Naive thymus-derived CD8-positive, alpha-beta T cell (primary cell): Measurements from ENCODE around the gene EVI2B. TPM values are rescaled to one million over a fixed set of nuclear protein-coding genes. Genes with fewer than 3 reads are reported as not detected.

ENCODE experiments used
- ATAC-seq, 2 donors: fragments of 150-1000 bp; cut with Tn5 transposase in 1 of 2; sonication (Bioruptor Pico), chemical (Tn5 transposase) in 1 of 2; 1 replicate in 1 of 2; 2 replicates in 1 of 2; pipeline ENCODE4 v1.10.0; 2021; ENCODE audit warnings: mild to moderate bottlenecking in 2 of 2, moderate library complexity in 2 of 2
- POLR2A ChIA-PET: fragments of 350-600 bp; sonication (Branson Sonifier 250); formaldehyde crosslinking; loops from one replicate; lab custom pipeline; 2021; ENCODE audit warnings: antibody characterized with exemption; lab: Charles Lee
- DNase-seq, 10 donors: peaks; one replicate each; pipeline versions ENCODE4 v3.0.0 to v3.0.0-alpha.2; 2020 to 2022
- H3K27ac Mint-ChIP-seq, 10 donors: one replicate each; pipeline ENCODE4 v1.8.0; 2020 to 2022; ENCODE audit warnings: mild to moderate bottlenecking in 10 of 10, mixed read lengths in 10 of 10, moderate library complexity in 4 of 10, inconsistent platforms in 1 of 10
- H3K27me3 Mint-ChIP-seq, 5 donors: one replicate each; pipeline ENCODE4 v1.8.0; 2021 to 2022; ENCODE audit warnings: mixed read lengths in 5 of 5
- H3K36me3 Mint-ChIP-seq, 3 donors: one replicate each; pipeline ENCODE4 v1.8.0; 2020 to 2022; ENCODE audit warnings: mixed read lengths in 3 of 3, mild to moderate bottlenecking in 2 of 3, inconsistent platforms in 1 of 3
- H3K4me1 Mint-ChIP-seq, 4 donors: one replicate each; pipeline ENCODE4 v1.8.0; 2021 to 2022; ENCODE audit warnings: mixed read lengths in 4 of 4
- H3K4me3 Mint-ChIP-seq, 10 donors: one replicate each; pipeline ENCODE4 v1.8.0; 2020 to 2022; ENCODE audit warnings: mild to moderate bottlenecking in 10 of 10, mixed read lengths in 10 of 10, moderate library complexity in 6 of 10, inconsistent platforms in 1 of 10
- H3K9me3 Mint-ChIP-seq, 9 donors: one replicate each; pipeline ENCODE4 v1.8.0; 2020 to 2022; ENCODE audit warnings: mixed read lengths in 9 of 9, mild to moderate bottlenecking in 3 of 9, inconsistent platforms in 1 of 9, moderate library complexity in 1 of 9
- polyA plus RNA-seq, 3 donors: library from polyadenylated mRNA; unstranded; fragments of 300-500 nt; fragmentation: Illumina TruSeq; gene quantifications; one replicate each; pipeline ENCODE4 v1.2.3, GENCODE V29; 2021
- total RNA-seq, 8 experiments: library from RNA in 2 of 8; stranded (reverse) in 2 of 8; gene quantifications; one replicate each; pipeline ENCODE4 v1.2.3 and lab custom pipeline; 2021 to 2026

The EVI2B gene
- total and polyA plus RNA-seq, 5 experiments from 2014 or later, result 69.5 to 159 (median 82.1) TPM

GRCh38 chr17:31309556-31309955 is 4.3 kb downstream of the EVI2B start:
- peak in 3 of 10 donors; percentile 47 to 52 (median 48) for DNase-seq
- Mint-ChIP-seq H3K4me1 (peaks cover 19 to 69% (median 59%) of the 10 kb centered on the region in 4 donors), H3K27me3 (no peaks in the 10 kb centered on the region), H3K27ac (peak overlapping the region; percentile 94 to 99 (median 98)), H3K4me3 (peak overlapping the region; percentile 79 to 98 (median 94)), H3K36me3 (peaks cover 12 to 24% (median 18%) of the 10 kb centered on the region in 3 donors), H3K9me3 (peaks cover 0 to 9% (median 4%) of the 10 kb centered on the region in 9 donors)
- POLR2A ChIA-PET, result interaction anchor here (0.9 to 5.0 kb wide), 3 partner anchors 11 to 93 kb away, joined by 3 to 90 read pairs (median 5); partner anchors contain the start of gene EVI2A
- peak in 1 of 2 donors; percentile 26 for ATAC-seq

DNA sequence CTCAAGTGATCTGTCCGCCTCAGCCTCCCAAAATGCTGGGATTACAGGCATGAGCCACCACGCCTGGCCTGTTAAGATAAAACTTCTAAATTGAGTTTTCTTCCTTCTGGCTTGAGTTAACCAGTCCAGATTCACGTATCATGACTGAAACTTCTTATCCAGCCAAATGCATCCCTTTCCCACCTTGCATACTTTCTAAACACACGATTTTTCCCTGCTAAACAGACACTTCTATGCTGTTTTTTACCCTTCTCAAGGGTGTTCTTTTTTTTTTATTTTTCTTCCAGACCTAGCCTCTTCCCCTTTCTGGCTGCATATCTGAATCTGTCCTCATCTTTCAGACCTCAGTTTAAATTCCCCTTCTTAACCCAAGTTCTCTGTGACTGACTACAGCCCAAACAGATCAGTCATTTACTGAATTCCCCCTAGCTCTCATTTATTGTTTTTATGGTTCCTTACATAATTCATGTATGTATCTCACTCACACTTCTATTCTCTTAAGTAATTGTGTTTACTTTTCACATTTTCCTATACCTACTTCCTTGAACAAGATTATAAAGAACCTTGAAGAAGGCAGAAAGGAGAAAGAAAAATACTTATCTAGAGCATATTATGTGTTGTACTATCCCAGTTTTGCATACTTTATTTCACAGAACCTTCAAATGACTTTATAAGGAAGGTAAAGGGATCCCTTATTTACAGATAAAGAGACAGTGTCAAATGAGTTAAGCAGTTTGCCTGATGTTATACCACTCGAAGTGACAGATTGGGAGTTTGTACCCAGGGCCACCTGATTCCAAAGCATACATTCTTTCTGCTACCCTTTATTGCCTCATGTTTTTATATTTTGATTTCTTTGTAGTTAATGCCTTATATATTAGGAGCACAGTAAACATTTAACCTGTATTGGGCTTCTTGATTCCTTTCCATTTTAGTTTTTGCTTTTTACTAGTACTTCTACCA is 5.2 kb downstream of the EVI2B start:
- H3K27ac Mint-ChIP-seq, result peak overlapping the region; percentile 94 to 99 (median 98)
- peaks cover 0 to 17% (median 4%) of the 10 kb centered on the region in 9 donors for H3K9me3 Mint-ChIP-seq
- POLR2A ChIA-PET, result interaction anchor here (0.7 to 5.0 kb wide), 4 partner anchors 12 to 22 kb away, joined by 3 to 90 read pairs (median 4); partner anchors contain the start of gene EVI2A

GRCh38 chr17:31307640-31308039 is 6.2 kb downstream of the EVI2B start:
- Mint-ChIP-seq H3K4me1 (peaks cover 21 to 81% (median 67%) of the 10 kb centered on the region in 4 donors), H3K36me3 (peaks cover 26 to 43% (median 36%) of the 10 kb centered on the region in 3 donors), H3K9me3 (peaks cover 0 to 17% (median 5%) of the 10 kb centered on the region in 9 donors), H3K27ac (peak overlapping the region; percentile 94 to 99 (median 98)), H3K4me3 (peak overlapping the region; percentile 79 to 98 (median 94)), H3K27me3 (no peaks in the 10 kb centered on the region)
- POLR2A ChIA-PET, result interaction anchor here (0.6 to 2.5 kb wide), 5 partner anchors 9 to 347 kb away, joined by 3 to 10 read pairs (median 6); partner anchors contain the start of gene EVI2A
- DNase-seq, result no peak
- no peak for ATAC-seq

More for the DNA sequence above, 5.2 kb downstream of the EVI2B start:
- Mint-ChIP-seq H3K27me3 (no peaks in the 10 kb centered on the region), H3K36me3 (peaks cover 21 to 33% (median 26%) of the 10 kb centered on the region in 3 donors), H3K4me3 (peak overlapping the region; percentile 79 to 98 (median 94)), H3K4me1 (peaks cover 21 to 71% (median 62%) of the 10 kb centered on the region in 4 donors)
- DNase-seq (no peak), ATAC-seq (peak; percentile 11 to 31)

GRCh38 chr17:31299624-31300023 is 14.2 kb downstream of the EVI2B start:
- POLR2A ChIA-PET, result no interaction called here
- peaks cover 6 to 51% (median 42%) of the 10 kb centered on the region in 4 donors for H3K4me1 Mint-ChIP-seq
- no peaks in the 10 kb centered on the region for H3K27me3 Mint-ChIP-seq

GRCh38 chr17:31297090-31297489 is 16.8 kb downstream of the EVI2B start, which contains the start of gene OMG:
TSS of gene OMG (minus strand) at chr17:31297239. CDS start at chr17:31296331, 908 bp downstream.
- Mint-ChIP-seq H3K9me3 (no peaks in the 10 kb centered on the region), H3K36me3 (no peaks in the 10 kb centered on the region), H3K27ac (no peak within 1 kb of the TSS), H3K4me3 (no peak within 1 kb of the TSS), H3K27me3 (no peaks in the 10 kb centered on the region), H3K4me1 (peaks cover 4 to 30% (median 27%) of the 10 kb centered on the region in 4 donors)
- POLR2A ChIA-PET, result no interaction called here
- no peak for DNase-seq
- no peak for ATAC-seq

More at GRCh38 chr17:31299624-31300023, 14.2 kb downstream of the EVI2B start:
- Mint-ChIP-seq H3K27ac (peak overlapping the region in 5 of 10 donors; percentile 4 to 74 (median 63)), H3K4me3 (no peak overlapping the region), H3K36me3 (peaks cover 17 to 23% (median 22%) of the 10 kb centered on the region in 3 donors), H3K9me3 (peaks cover 0 to 9% (median 2%) of the 10 kb centered on the region in 9 donors)
- DNase-seq, result no peak
- ATAC-seq, result no peak

DNA sequence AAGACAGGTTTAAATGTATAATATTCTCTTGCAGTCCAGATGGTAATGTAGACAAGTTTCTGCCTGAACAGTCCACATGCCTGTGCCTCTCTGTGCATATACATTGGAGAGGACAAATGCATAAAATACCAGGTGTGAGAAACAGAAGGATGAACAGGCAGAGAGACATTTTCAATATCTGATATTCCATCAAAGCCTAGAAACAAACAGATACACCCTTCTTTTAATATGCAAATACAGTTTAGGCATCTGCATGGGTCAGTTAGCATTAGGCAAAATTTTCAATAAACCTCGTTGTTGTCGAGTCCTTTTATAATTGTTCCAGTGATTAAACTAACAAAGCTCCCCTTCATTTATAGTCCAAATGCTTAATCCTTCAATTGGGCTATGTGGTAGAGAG is 17.7 kb downstream of the EVI2B start:
- DNase-seq (no peak), ATAC-seq (no peak)
- POLR2A ChIA-PET, result no interaction called here
- no peaks in the 10 kb centered on the region for H3K36me3 Mint-ChIP-seq
- no peak overlapping the region for H3K27ac Mint-ChIP-seq
- no peaks in the 10 kb centered on the region for H3K27me3 Mint-ChIP-seq
- H3K9me3 Mint-ChIP-seq, result no peaks in the 10 kb centered on the region
- H3K4me3 Mint-ChIP-seq, result no peak overlapping the region
- peaks cover 4 to 23% (median 18%) of the 10 kb centered on the region in 4 donors for H3K4me1 Mint-ChIP-seq

DNA sequence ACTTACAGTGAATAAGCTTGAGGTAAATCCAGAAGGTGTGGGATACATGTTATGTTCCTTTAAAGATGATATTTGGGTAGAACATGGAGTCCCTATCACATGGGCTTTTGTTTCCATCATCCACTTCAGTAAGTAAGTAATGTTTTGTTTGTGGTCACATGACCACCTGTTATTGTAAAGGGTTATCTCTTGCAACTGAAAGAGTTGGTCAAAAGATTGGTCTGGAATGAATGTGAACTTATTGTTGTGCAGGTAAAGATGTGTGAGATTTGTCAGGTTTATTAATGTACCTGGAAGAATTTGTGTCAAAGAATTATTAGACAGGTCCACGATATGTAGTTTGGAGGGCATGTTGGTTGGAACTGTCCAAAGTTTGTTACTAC is 18.4 kb downstream of the EVI2B start:
- Mint-ChIP-seq H3K27me3 (no peaks in the 10 kb centered on the region), H3K36me3 (no peaks in the 10 kb centered on the region), H3K9me3 (no peaks in the 10 kb centered on the region), H3K27ac (no peak overlapping the region), H3K4me1 (peaks cover 3 to 19% (median 13%) of the 10 kb centered on the region in 4 donors), H3K4me3 (no peak overlapping the region)
- DNase-seq (no peak), ATAC-seq (no peak)
- POLR2A ChIA-PET, result interaction anchor here (1.3 kb wide), 1 partner anchor 15 kb away, joined by 3 read pairs; no protein-coding TSS in a partner anchor

GRCh38 chr17:31294820-31295488 is 18.9 kb downstream of the EVI2B start:
- Mint-ChIP-seq H3K27me3 (no peaks in the 10 kb centered on the region), H3K4me1 (peaks cover 7 to 19% (median 16%) of the 10 kb centered on the region in 4 donors), H3K36me3 (no peaks in the 10 kb centered on the region), H3K4me3 (no peak overlapping the region), H3K27ac (no peak overlapping the region), H3K9me3 (no peaks in the 10 kb centered on the region)
- ATAC-seq (no peak), DNase-seq (no peak)
- POLR2A ChIA-PET, result interaction anchor here (1.3 kb wide), 1 partner anchor 15 kb away, joined by 3 read pairs; no protein-coding TSS in a partner anchor

DNA sequence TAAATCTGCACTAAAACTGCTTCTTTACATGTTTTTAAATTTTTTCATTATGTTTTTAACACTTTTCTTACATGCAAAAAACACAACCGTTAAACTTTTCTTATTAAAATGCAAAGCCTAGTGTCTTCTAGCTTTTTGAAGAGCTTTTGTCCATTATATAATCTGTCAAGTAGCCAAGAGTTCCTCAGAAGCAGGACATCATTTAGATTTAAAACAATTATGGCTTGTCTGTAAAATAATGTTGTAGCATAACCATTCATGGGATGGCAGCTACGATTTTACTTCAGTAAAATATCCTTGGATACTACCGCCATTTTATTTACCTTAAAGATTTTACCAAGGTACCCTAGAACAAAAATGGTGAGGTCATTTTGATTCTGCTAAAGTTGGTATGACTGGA is 19.6 kb downstream of the EVI2B start:
- DNase-seq (no peak), ATAC-seq (no peak)
- H3K4me3 Mint-ChIP-seq, result no peak overlapping the region
- no peaks in the 10 kb centered on the region for H3K27me3 Mint-ChIP-seq
- peaks cover 5 to 19% (median 11%) of the 10 kb centered on the region in 4 donors for H3K4me1 Mint-ChIP-seq
- POLR2A ChIA-PET, result no interaction called here
- H3K27ac Mint-ChIP-seq, result no peak overlapping the region
- H3K9me3 Mint-ChIP-seq, result no peaks in the 10 kb centered on the region
- no peaks in the 10 kb centered on the region for H3K36me3 Mint-ChIP-seq

DNA sequence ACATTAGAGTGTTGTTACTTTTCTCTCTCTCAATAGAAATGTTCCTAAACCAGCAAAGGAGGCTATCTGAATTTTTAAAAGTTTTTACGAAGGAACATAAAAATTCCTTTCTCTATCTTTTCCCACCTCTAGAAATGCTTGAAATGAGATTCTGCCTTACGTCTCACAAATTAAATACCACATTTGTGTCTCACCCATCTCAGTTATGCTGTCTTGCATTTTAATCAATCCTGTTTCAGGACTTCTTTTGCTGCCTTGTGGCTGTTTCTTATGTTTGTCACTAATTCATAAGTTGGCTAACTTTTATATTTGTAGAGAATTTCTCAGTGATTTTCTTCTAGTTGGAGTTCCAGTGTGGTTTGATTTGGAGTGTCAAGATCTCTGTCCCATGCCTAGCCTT is 20.3 kb downstream of the EVI2B start:
- POLR2A ChIA-PET, result no interaction called here
- no peak for ATAC-seq
- Mint-ChIP-seq H3K4me1 (peaks cover 5 to 22% (median 16%) of the 10 kb centered on the region in 4 donors), H3K36me3 (no peaks in the 10 kb centered on the region), H3K27ac (no peak overlapping the region), H3K27me3 (no peaks in the 10 kb centered on the region), H3K4me3 (no peak overlapping the region), H3K9me3 (no peaks in the 10 kb centered on the region)
- DNase-seq, result no peak

GRCh38 chr17:31291820-31292219 is 22.0 kb downstream of the EVI2B start:
- no peak overlapping the region for H3K4me3 Mint-ChIP-seq
- H3K9me3 Mint-ChIP-seq, result no peaks in the 10 kb centered on the region
- ATAC-seq, result no peak
- peaks cover 9 to 27% (median 18%) of the 10 kb centered on the region in 4 donors for H3K4me1 Mint-ChIP-seq
- no peak overlapping the region for H3K27ac Mint-ChIP-seq
- H3K27me3 Mint-ChIP-seq, result no peaks in the 10 kb centered on the region
- DNase-seq, result no peak
- no peaks in the 10 kb centered on the region for H3K36me3 Mint-ChIP-seq
- POLR2A ChIA-PET, result no interaction called here

DNA sequence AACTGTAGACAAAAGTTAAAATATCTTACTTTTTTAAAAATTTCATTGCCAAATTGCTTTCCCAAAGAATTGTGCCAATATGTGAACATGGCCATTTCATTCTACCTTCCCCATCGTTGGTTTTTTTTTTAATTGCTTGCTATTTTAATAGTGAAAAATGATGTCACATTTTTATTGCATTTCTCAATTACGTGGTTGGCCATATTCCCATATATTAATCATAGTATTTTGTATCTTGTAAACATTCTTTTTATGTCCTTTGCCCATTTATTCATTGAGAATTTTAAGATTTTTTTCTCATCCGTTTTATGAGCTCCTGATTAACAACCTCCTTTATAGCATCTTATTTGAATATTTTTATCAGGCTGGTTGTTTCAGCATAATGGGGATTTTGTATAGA is 24.1 kb downstream of the EVI2B start:
- H3K4me3 Mint-ChIP-seq, result peak overlapping the region in 2 of 10 donors; percentile 44 to 57
- H3K36me3 Mint-ChIP-seq, result no peaks in the 10 kb centered on the region
- H3K4me1 Mint-ChIP-seq, result peaks cover 9 to 27% (median 19%) of the 10 kb centered on the region in 4 donors
- H3K27ac Mint-ChIP-seq, result peak overlapping the region in 2 of 10 donors; percentile 37 to 54
- no peak for DNase-seq
- ATAC-seq, result no peak
- POLR2A ChIA-PET, result no interaction called here
- H3K27me3 Mint-ChIP-seq, result no peaks in the 10 kb centered on the region
- H3K9me3 Mint-ChIP-seq, result no peaks in the 10 kb centered on the region
